ENCODE data around the gene ALDH1B1.

ALDH1B1 gene

GRCh38 chr9:38434853-38435252 lies 42.4 kb downstream of the ALDH1B1 start:
- Histone ChIP-seq H2AFZ (no peak overlapping the region), H3K36me3 (ENCODE audit: control insufficient read depth, insufficient read depth, low read length) (no peaks in the 10 kb centered on the region), H3K27me3 (ENCODE audit: control insufficient read depth, insufficient read depth, low read length) (no peaks in the 10 kb centered on the region), H3K79me2 (no peaks in the 10 kb centered on the region), H3K4me2 (ENCODE audit: low read length) (no peak overlapping the region), H3K4me1 (no peaks in the 10 kb centered on the region), H3K27ac (no peak overlapping the region), H3K9ac (no peak overlapping the region), H3K4me3 (ENCODE audit: low read depth, low read length) (no peak overlapping the region), H3K9me3 (ENCODE audit: control insufficient read depth, low read length) (no peaks in the 10 kb centered on the region)
- no peak for TF ChIP-seq CTCF (IDR thresholded peaks at IDR 0.05)

DNA sequence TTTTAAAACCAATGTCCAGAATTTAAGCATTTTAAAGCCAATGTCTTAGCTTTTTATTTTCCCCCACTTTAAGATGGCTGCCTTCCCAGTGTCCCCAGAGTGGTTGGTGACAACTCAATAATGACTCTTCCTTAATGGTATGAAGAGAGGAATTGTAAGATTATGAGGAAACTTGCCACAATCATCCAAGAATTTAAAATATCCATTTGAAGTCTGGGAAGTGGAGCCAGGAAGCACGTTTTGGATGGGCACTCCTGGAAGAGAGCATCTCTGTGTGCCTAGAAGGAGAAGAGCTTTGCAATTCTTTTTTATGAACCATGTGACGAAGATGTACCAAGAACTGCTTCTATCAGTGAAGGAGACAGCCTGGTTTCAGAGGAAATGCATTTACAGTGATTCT lies 43.0 kb downstream of the ALDH1B1 start:
- Histone ChIP-seq H3K4me1 (no peaks in the 10 kb centered on the region), H3K4me2 (ENCODE audit: low read length) (no peak overlapping the region), H3K27ac (no peak overlapping the region), H2AFZ (no peak overlapping the region), H3K36me3 (ENCODE audit: control insufficient read depth, insufficient read depth, low read length) (no peaks in the 10 kb centered on the region), H3K9ac (no peak overlapping the region), H3K27me3 (ENCODE audit: control insufficient read depth, insufficient read depth, low read length) (no peaks in the 10 kb centered on the region), H3K4me3 (ENCODE audit: low read depth, low read length) (no peak overlapping the region), H3K79me2 (no peaks in the 10 kb centered on the region), H3K9me3 (ENCODE audit: control insufficient read depth, low read length) (no peaks in the 10 kb centered on the region)
- TF ChIP-seq CTCF (IDR thresholded peaks at IDR 0.05) = no peak

- H3K27me3 ChIP-seq (ENCODE audit: control insufficient read depth, insufficient read depth, low read length) = no peaks in the 10 kb centered on the region
- no peak overlapping the region for H3K4me3 ChIP-seq (ENCODE audit: low read depth, low read length)
- TF ChIP-seq CTCF (IDR thresholded peaks at IDR 0.05) = no peak
- no peak overlapping the region for H3K9ac ChIP-seq
- no peak overlapping the region for H3K4me2 ChIP-seq (ENCODE audit: low read length)
- H3K4me1 ChIP-seq = no peaks in the 10 kb centered on the region
- no peaks in the 10 kb centered on the region for H3K9me3 ChIP-seq (ENCODE audit: control insufficient read depth, low read length)
- no peak overlapping the region for H2AFZ ChIP-seq
- H3K36me3 ChIP-seq (ENCODE audit: control insufficient read depth, insufficient read depth, low read length) = no peaks in the 10 kb centered on the region
- H3K27ac ChIP-seq = no peak overlapping the region
- no peaks in the 10 kb centered on the region for H3K79me2 ChIP-seq
These were observed 44.2 kb downstream of the ALDH1B1 start for GRCh38 chr9:38436708-38437107.

DNA sequence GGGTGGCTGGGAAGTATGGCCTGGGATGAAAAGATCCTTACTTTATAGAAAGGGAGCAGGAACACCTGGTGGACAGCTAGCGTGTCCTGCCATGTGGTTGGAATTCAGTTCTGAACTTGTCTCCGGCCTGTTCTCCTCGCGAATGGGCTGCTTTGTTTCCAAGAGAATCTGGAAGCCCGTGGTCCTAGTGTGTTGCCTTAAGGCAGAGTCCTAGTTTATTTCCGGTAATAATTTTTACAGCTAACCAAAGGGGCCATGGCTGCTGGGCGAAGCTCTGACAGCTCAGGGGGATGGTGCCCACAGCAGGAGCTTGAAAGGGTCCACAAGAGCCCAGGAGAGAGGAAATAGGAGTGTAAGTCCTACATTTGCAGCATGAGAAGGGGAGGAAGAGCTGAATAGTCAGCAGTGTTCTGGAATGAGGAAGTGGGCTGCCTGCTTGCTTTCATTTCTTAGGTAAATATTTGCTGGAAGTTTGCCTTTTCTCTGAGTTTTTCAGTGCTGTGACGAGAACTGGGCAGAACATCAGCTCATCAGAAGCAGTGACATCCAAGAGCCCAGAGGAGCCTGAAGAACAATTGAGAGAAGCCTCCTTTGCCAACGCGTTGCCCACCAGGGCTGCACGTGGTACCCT lies 44.8 kb downstream of the ALDH1B1 start:
- no peaks in the 10 kb centered on the region for H3K9me3 ChIP-seq (ENCODE audit: control insufficient read depth, low read length)
- H3K9ac ChIP-seq = no peak overlapping the region
- no peaks in the 10 kb centered on the region for H3K4me1 ChIP-seq
- no peaks in the 10 kb centered on the region for H3K79me2 ChIP-seq
- no peak overlapping the region for H3K4me3 ChIP-seq (ENCODE audit: low read depth, low read length)
- no peak overlapping the region for H2AFZ ChIP-seq
- H3K4me2 ChIP-seq (ENCODE audit: low read length) = no peak overlapping the region
- no peak overlapping the region for H3K27ac ChIP-seq
- TF ChIP-seq CTCF (IDR thresholded peaks at IDR 0.05) = no peak
- no peaks in the 10 kb centered on the region for H3K36me3 ChIP-seq (ENCODE audit: control insufficient read depth, insufficient read depth, low read length)
- H3K27me3 ChIP-seq (ENCODE audit: control insufficient read depth, insufficient read depth, low read length) = no peaks in the 10 kb centered on the region

DNA sequence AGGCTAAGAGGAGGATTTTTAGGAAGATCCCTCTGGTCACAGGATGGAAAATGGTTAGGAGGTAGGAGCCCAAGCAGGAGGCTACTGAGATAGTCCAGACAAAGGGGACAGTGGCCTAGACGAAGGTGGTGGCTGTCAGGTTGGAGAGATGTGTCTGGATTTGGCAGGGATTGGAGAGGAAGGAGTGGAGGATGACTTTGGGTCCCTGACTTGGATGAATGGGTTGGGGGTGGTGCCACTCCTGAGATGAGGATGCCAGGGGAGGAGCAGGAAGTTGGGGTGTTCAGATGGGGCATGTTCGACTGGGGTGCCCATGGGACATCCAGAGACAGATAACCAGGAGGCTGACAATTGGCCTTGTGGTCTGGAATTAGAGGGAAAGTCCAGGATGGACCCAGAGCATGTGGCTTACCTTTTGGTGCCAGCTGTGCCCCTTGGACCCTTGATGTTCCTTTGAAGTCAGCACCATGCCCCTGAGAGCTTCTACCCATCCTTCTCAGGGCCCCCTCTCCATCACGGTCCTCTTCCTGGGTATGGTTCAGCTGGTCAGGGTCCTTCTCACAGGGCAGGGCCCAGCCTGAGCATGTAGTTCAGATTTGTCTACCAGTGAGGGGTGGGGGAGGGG lies 46.9 kb downstream of the ALDH1B1 start:
- Histone ChIP-seq H3K9me3 (ENCODE audit: control insufficient read depth, low read length) (no peaks in the 10 kb centered on the region), H3K4me1 (no peaks in the 10 kb centered on the region), H3K4me3 (ENCODE audit: low read depth, low read length) (no peak overlapping the region), H2AFZ (no peak overlapping the region), H3K27me3 (ENCODE audit: control insufficient read depth, insufficient read depth, low read length) (no peaks in the 10 kb centered on the region), H3K79me2 (no peaks in the 10 kb centered on the region), H3K9ac (no peak overlapping the region), H3K4me2 (ENCODE audit: low read length) (no peak overlapping the region), H3K27ac (no peak overlapping the region), H3K36me3 (ENCODE audit: control insufficient read depth, insufficient read depth, low read length) (no peaks in the 10 kb centered on the region)
- TF ChIP-seq CTCF (IDR thresholded peaks at IDR 0.05) = no peak

Measured in parathyroid adenoma (tissue), 2 donors.